Stimulated activated CD4-positive, alpha-beta T cell treated with anti-CD3 and anti-CD28 coated beads, Interleukin-4, amount 100 ng/mL, for 4 hours (primary cell): ENCODE results near the gene PILRB.
"Not testable (repeated sequence)": the region's sequence is repeated elsewhere in the genome, so short reads cannot be mapped to it uniquely, and the experiment has no call there.

Experiments
- DNase-seq, 2 experiments: peaks; one replicate each; pipeline ENCODE4 v3.0.0-alpha.2; 2020

PILRB gene

DNA sequence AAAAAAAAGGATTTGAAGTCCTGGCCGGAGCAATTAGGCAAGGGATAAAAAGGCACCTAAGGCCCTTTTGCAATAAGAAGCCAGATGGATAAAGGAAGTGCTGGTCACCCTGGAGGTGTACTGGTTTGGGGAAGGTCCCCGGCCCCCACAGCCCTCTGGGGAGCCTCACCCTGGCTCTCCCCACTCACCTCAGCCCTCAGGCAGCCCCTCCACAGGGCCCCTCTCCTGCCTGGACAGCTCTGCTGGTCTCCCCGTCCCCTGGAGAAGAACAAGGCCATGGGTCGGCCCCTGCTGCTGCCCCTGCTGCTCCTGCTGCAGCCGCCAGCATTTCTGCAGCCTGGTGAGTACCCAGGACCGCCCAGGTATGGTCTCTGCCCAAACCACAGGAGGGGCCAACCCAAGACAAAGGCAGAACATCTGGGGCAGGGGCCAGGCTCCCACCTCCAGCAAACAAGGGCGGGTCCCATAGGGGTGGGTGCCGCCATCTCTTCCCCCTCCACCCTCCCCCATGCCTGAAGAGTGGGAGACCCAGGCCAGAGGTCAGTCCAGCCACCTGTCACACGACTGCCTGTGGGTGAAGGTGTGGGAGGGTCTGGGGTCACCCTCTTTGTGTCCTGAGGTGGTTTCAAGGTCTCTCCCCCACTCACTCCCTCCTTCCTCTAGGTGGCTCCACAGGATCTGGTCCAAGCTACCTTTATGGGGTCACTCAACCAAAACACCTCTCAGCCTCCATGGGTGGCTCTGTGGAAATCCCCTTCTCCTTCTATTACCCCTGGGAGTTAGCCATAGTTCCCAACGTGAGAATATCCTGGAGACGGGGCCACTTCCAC, at the start of gene PILRB:
PILRB (plus strand) TSS at position 91 of the 830 bp plus-strand sequence; CDS start at position 277, 186 bp downstream.
- DNase-seq = no peak

DNA sequence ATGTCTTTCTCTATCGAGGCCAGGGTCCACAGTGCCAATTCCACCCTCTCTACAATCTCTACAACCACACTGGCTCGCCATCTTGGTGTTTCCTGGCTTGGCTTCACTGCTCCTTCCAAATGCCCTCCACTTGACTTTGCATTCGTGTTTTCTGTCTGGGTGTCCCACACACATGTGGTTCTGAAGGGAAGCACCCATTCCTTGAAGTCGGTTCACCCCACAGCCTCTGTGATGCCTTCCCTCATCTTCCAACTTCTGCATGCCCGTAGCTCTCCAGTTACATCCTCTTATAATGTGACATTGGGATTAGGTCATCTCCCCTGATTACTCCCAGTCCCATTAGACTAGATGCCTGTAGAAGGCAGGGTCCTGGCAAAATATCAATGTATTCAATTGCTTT, 39.6 kb upstream of the PILRB start:
- DNase-seq = not testable (repeated sequence)

DNA sequence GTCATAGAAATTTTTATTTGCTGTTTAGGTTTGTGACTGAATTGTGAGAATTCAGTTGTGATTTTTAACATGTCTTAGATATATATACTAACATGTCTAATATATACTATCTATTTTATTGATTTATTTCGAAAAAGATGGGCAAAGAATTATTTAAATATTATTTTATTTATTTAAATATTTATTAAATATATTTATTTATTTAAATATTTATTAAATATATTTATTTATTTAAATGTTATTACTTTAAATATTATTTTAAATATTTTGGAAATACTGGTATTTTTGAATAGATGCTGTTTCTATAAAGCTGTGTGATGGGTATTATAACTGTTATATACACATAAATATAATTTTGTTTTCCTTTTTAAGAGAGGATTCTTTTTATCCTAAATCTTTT, 36.3 kb upstream of the PILRB start:
- not testable (repeated sequence) for DNase-seq

DNA sequence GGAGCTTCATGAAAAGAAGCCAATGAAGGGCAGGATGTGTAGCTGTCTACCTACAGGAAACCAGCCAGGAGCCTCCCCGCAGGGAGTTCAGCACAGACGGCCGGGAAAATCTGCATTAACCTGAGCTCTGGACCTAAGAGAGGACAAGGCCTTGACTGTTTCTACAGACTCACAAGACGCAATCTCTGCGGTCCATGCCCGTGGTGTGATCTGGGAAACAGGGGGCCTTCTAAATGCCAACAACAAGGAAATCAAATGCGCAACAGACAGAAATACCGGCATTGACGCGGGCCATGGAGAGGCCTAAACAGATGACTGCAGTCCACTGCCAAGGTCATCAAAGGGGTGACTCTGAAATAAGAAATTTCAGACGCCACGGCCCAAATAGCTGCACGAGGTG, 33.7 kb upstream of the PILRB start:
- not testable (repeated sequence) for DNase-seq

DNA sequence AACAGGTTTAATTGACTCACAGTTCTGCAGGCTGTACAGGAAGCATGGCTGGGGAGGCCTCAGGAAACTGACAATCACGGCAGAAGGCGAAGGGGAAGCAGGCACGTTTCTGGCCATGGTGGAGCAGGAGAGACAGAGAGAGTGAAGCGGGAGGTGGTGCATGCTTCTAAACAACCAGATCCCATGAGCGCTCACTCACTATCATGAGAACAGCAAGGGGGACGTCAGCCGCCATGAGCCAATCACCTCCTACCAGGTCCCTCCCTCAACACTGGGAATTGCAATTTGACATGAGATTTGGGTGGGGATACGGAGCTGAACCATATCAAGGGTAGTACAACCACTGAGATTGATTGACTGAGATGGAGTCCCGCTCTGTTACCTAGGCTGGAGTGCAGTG, 32.2 kb upstream of the PILRB start:
- not testable (repeated sequence) for DNase-seq

GRCh38 chr7:100326914-100327313, 31.0 kb upstream of the PILRB start:
- not testable (repeated sequence) for DNase-seq

DNA sequence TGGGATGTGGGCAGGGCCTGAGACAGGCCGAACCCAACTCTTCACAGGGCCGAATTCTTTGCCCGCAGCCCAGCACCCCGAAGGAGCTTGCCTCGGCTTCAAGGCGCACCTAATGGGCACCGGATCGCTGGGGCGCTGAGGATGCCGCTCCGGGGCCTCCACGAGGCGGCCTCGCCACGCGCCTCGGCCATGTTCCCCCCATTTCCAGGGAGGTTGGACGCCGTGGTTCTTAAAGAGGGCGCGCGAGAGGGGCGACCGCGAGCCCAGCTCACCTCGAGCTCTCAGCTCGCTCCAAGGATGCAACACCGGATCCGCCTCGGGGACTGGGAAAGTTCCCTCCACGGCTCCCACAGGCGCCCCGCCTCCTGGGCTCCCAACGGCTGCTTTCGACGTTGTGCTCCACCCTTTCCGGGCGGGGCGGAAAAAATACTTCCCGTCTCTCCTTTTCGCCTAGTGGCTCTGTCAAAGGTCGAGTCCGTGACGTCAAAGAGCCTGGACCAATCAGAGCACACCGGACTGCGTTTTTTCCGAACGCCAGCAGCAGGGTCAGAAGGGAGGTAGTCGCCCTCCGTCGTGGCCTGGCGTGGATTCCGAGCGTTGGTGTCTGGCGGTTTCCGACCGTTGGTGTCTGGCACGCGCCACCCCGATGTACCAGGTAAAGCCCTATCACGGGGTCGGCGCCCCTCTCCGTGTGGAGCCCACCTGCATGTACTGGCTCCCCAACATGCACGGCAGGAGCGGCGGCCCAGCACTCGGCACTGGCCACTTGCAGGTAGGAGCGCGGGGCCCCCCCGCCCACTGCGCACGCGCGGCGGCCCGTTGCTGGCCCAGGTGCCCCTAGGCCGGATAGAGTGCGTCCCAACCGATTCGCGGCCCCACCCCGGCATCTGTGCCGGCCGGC, 22.1 kb upstream of the PILRB start:
- peak; percentile 77 to 86 for DNase-seq

GRCh38 chr7:100338083-100338696, 19.7 kb upstream of the PILRB start:
- DNase-seq = not testable (repeated sequence)

DNA sequence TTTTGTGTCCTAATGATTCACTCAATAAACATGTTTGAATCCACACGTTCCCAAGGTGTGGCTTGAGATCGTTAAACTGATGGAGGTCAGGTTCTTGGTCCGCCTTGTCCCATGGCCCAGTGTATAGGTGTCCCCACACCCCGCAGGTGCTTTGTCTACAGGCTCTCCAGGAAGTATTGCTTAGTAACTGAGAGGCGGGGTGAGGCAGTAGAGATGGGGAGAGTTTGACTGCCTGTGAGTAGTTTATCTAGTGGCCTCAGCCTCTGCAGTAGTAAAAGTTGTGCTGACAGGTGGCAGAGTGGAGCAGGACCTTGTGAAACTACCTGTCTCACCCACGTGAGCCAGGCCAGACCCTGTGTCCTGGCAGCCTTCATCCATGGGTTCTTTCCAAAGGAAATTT, 16.6 kb upstream of the PILRB start:
- not testable (repeated sequence) for DNase-seq

GRCh38 chr7:100342765-100343164, 15.2 kb upstream of the PILRB start:
- no peak for DNase-seq

DNA sequence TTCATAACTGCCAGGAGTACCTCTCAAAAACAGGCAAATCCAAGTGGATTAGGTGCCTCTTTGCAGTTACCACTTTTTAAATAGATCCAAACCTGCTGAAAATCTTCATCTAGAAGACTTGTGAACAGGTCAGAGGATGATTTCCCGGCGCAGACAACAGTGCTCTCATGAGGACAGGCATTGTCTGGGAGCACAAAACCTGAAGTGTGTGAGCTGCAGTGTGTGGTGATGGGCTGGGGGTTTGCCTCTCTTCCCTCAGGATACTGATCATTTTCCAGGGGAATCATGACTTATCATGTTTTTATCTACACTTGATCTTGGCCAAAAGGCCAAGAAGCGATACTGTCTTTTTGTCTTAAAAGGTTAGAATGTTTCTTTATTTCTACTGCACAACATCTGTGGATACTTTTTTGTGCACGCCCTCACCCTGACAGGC, 13.8 kb upstream of the PILRB start:
- DNase-seq = not testable (repeated sequence)

GRCh38 chr7:100344560-100345287, 13.2 kb upstream of the PILRB start:
- peak; percentile 54 to 89 for DNase-seq

GRCh38 chr7:100345288-100345672, 12.6 kb upstream of the PILRB start:
- DNase-seq = peak; percentile 46 to 62

DNA sequence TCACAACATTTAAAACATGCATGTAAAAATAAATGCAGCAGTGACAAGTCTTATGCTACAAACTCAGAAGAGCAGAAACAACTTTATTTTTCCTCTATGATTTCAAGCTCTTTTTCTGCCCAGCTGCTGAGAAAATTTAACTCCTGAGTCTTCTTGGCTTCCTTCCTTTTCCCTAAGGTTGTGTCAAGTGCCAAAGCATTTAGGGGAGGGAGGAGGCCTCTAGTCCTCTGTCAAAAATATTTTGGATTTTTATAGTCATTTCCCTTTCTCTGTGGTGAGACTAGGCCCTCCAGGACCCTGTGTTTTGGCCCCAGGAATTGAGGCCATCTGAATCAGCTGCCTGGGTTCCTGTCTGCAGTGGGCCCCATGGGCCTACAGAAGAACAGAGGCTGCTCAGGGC, 11.0 kb upstream of the PILRB start:
- no peak for DNase-seq

- DNase-seq = no peak
Measured at GRCh38 chr7:100348805-100349204, 9.1 kb upstream of the PILRB start.

GRCh38 chr7:100349757-100350156, 8.2 kb upstream of the PILRB start:
- no peak for DNase-seq

DNA sequence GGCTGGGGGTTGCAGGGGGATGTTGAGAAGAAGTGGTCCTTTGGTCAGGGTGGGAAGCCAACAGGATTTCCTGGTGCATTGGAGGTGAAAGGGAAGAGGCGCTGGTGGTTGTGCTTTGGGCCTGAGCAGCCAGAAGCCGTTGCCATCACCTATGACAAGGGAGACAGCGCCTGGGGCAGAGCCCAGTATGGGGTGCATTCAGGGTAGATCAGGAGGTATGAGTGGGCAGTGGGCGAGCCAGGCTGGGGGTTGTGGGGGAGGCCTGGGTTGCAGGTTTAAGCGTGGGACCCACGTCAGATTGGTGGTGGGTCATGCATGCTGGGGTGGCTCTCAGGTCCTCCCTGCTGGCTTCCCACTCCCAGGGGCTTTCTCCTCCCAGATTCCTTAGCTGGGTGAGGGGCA, 6.3 kb upstream of the PILRB start:
- no peak for DNase-seq

- not testable (repeated sequence) for DNase-seq
Measured at GRCh38 chr7:100352230-100352781, 5.6 kb upstream of the PILRB start.

- no peak for DNase-seq
Measured at GRCh38 chr7:100352984-100353684, 4.8 kb upstream of the PILRB start.

DNA sequence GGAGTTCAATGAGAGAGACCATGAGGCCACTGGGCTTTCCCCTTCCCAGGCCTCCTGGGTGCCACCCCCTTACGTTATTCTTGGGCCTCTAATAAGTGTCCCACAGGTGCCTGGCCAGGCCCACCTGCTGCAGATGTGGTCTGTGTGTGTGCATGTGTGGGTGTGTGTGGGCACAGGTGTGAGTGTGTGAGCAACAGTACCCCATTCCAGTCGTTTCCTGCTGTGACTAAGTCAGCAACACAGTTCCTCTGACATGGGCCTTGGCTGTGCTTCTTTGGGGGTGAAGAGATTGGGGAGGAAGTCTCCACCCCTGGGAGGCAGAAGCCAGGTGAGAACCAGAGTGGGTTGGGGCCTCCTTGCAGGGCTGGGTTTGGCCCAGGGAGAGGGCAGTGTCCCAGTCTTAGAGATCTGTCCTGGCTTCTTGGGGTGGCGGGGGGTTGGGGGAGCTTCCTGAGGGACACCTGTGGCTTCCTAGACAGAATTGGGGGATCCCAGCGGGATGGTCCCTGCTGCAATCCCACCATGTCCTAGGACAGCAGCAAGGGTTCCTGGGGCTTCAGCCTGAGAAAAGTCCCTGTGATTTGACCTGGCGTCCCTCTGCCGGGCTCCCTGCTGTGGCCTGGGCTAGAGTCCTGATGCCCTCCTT, 4.1 kb upstream of the PILRB start:
- DNase-seq = peak; percentile 34 to 68
